Measurements from ENCODE around the gene TYMS. TPM values are rescaled to one million over a fixed set of nuclear protein-coding genes. Genes with fewer than 3 reads are reported as not detected.

TYMS gene
- total and polyA plus RNA-seq, 9 of the 15 experiments (the other 6 are each of a cell fraction or from before 2014, with no cell fraction given) = 69.1 to 409 (median 175) TPM

DNA sequence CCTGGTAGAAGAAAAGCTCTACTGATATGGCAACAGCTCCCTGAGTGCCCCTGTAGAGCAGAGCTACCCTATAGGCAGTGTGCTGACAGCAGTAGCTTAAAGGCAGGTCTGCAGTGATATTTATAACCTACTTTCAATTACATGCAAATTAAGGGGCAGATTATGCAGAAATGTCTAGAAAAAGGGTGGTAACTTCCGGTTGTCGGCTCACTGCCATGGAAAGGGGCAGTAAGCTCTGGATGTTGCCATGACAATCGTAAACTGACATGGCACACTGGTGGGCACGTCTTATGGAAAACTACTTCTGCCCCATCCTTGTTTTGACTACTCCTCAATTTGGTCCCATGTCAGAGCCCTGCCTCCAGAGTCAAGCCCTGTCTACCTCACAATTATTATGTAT lies 2.9 kb upstream of the TYMS start:
- H2AFZ ChIP-seq (ENCODE audit: low read depth, low read length) = no peak overlapping the region
- no TSS peak for BruUV-seq (replicated peaks)
- H4K20me1 ChIP-seq (replicated peaks; ENCODE audit: control insufficient read depth, insufficient read depth, low read length) = no peaks in the 10 kb centered on the region
- FAIRE-seq (no peak), DNase-seq (ENCODE audit: extremely low read depth in 1 of 4, low spot score in 3 of 4) (no peak), ATAC-seq (no peak)
- ChIA-PET POLR2A (interaction anchor here (0.9 to 2.2 kb wide), 4 partner anchors 11 to 194 kb away, joined by 3 to 10 read pairs (median 4); no protein-coding TSS in a partner anchor), CTCF (ENCODE audit: low intra/inter-chr PET ratio) (interaction anchor here (0.6 kb wide), 1 partner anchor 97 kb away, joined by 6 read pairs; no protein-coding TSS in a partner anchor)
- intact Hi-C loops (cut with micrococcal nuclease) = no loop called here
- peaks cover 27 to 35% of the 10 kb centered on the region in 2 experiments for H3K4me1 ChIP-seq (replicated peaks in 1 of 2; ENCODE audit: control insufficient read depth in 2 of 2, insufficient read depth in 2 of 2, low read length in 2 of 2)
- no peaks in the 10 kb centered on the region for H3K9me1 ChIP-seq (ENCODE audit: control insufficient read depth, insufficient read depth, low read length)
- no peak overlapping the region for H3K27ac ChIP-seq (ENCODE audit: extremely low read depth, low read depth, low read length)
- no peak overlapping the region for H3K4me2 ChIP-seq (ENCODE audit: insufficient read depth, low read length)
- in situ Hi-C loops (cut with MboI) = no loop called here
- 91% methylated on average over 4 of the region's 4 CpGs for WGBS (ENCODE audit: insufficient coverage, low coverage, missing lambda C conversion rate)
- no peak overlapping the region for H3K4me3 ChIP-seq
- H3K9ac ChIP-seq (ENCODE audit: insufficient read depth in 1 of 2, low read depth in 2 of 2, low read length in 2 of 2) = no peak overlapping the region
- H3K27me3 ChIP-seq (ENCODE audit: control insufficient read depth in 2 of 2, insufficient read depth in 2 of 2, low read length in 2 of 2) = no peaks in the 10 kb centered on the region
- no peaks in the 10 kb centered on the region for H3K9me3 ChIP-seq (replicated peaks; ENCODE audit: control insufficient read depth, insufficient read depth, low read depth, low read length)
- peaks cover 49% of the 10 kb centered on the region for H3K79me2 ChIP-seq (ENCODE audit: control insufficient read depth, insufficient read depth, low read length)
- H3K36me3 ChIP-seq (ENCODE audit: control insufficient read depth, insufficient read depth, low read length) = peaks cover 10% of the 10 kb centered on the region
- TF ChIP-seq, protein P1, sequence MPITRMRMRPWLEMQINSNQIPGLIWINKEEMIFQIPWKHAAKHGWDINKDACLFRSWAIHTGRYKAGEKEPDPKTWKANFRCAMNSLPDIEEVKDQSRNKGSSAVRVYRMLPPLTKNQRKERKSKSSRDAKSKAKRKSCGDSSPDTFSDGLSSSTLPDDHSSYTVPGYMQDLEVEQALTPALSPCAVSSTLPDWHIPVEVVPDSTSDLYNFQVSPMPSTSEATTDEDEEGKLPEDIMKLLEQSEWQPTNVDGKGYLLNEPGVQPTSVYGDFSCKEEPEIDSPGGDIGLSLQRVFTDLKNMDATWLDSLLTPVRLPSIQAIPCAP (CRISPR knock-in tag; IDR thresholded peaks at IDR 0.05; ENCODE audit: borderline replicate concordance) = no peak
- TF ChIP-seq FOXA3 (CRISPR knock-in tag; conservative IDR thresholded peaks at IDR 0.05 in 1 of 2, IDR thresholded peaks at IDR 0.05 in 1 of 2) (no peak), MYC (IDR thresholded peaks at IDR 0.05; ENCODE audit: low read depth, low read length) (no peak), MYC (CRISPR knock-in tag; IDR thresholded peaks at IDR 0.05; ENCODE audit: borderline replicate concordance, low read depth) (no peak), ZNF764 (CRISPR knock-in tag; IDR thresholded peaks at IDR 0.05; ENCODE audit: low read depth) (no peak), TEAD4 (IDR thresholded peaks at IDR 0.05; ENCODE audit: low read length) (no peak), TEAD4 (CRISPR knock-in tag; IDR thresholded peaks at IDR 0.05; ENCODE audit: borderline replicate concordance) (no peak), ARID2 (IDR thresholded peaks at IDR 0.05) (no peak), HSF4 (CRISPR knock-in tag; IDR thresholded peaks at IDR 0.05; ENCODE audit: borderline replicate concordance) (no peak)
- TF ChIP-seq, protein P2, sequence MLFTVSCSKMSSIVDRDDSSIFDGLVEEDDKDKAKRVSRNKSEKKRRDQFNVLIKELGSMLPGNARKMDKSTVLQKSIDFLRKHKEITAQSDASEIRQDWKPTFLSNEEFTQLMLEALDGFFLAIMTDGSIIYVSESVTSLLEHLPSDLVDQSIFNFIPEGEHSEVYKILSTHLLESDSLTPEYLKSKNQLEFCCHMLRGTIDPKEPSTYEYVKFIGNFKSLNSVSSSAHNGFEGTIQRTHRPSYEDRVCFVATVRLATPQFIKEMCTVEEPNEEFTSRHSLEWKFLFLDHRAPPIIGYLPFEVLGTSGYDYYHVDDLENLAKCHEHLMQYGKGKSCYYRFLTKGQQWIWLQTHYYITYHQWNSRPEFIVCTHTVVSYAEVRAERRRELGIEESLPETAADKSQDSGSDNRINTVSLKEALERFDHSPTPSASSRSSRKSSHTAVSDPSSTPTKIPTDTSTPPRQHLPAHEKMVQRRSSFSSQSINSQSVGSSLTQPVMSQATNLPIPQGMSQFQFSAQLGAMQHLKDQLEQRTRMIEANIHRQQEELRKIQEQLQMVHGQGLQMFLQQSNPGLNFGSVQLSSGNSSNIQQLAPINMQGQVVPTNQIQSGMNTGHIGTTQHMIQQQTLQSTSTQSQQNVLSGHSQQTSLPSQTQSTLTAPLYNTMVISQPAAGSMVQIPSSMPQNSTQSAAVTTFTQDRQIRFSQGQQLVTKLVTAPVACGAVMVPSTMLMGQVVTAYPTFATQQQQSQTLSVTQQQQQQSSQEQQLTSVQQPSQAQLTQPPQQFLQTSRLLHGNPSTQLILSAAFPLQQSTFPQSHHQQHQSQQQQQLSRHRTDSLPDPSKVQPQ (CRISPR knock-in tag; IDR thresholded peaks at IDR 0.05; ENCODE audit: borderline replicate concordance) = no peak
- TF ChIP-seq, protein P3, sequence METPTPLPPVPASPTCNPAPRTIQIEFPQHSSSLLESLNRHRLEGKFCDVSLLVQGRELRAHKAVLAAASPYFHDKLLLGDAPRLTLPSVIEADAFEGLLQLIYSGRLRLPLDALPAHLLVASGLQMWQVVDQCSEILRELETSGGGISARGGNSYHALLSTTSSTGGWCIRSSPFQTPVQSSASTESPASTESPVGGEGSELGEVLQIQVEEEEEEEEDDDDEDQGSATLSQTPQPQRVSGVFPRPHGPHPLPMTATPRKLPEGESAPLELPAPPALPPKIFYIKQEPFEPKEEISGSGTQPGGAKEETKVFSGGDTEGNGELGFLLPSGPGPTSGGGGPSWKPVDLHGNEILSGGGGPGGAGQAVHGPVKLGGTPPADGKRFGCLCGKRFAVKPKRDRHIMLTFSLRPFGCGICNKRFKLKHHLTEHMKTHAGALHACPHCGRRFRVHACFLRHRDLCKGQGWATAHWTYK (CRISPR knock-in tag; IDR thresholded peaks at IDR 0.05) = no peak
- TF ChIP-seq, protein P4, sequence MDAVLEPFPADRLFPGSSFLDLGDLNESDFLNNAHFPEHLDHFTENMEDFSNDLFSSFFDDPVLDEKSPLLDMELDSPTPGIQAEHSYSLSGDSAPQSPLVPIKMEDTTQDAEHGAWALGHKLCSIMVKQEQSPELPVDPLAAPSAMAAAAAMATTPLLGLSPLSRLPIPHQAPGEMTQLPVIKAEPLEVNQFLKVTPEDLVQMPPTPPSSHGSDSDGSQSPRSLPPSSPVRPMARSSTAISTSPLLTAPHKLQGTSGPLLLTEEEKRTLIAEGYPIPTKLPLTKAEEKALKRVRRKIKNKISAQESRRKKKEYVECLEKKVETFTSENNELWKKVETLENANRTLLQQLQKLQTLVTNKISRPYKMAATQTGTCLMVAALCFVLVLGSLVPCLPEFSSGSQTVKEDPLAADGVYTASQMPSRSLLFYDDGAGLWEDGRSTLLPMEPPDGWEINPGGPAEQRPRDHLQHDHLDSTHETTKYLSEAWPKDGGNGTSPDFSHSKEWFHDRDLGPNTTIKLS (IDR thresholded peaks at IDR 0.05; ENCODE audit: borderline replicate concordance, low read depth) = no peak
- TF ChIP-seq, protein P5, sequence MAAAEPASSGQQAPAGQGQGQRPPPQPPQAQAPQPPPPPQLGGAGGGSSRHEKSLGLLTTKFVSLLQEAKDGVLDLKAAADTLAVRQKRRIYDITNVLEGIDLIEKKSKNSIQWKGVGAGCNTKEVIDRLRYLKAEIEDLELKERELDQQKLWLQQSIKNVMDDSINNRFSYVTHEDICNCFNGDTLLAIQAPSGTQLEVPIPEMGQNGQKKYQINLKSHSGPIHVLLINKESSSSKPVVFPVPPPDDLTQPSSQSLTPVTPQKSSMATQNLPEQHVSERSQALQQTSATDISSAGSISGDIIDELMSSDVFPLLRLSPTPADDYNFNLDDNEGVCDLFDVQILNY (CRISPR knock-in tag; IDR thresholded peaks at IDR 0.05) = no peak
